M059J (cell line): ENCODE results near the gene ATAD2B. TPM values are rescaled to one million over a fixed set of nuclear protein-coding genes. Genes with fewer than 3 reads are reported as not detected.
"Not testable (repeated sequence)": the region's sequence is repeated elsewhere in the genome, so short reads cannot be mapped to it uniquely, and the experiment has no call there.

Source experiments
- DNase-seq: peaks from one replicate; pipeline ENCODE4 v3.0.0-alpha.2; 2012; ENCODE audit warnings: low read depth
- total RNA-seq: library from RNA; depleted of rRNA; stranded (reverse); fragments of >200 nt; shearing (Covaris generic); gene quantifications from 2 replicates; pipeline ENCODE4 v1.2.3, GENCODE V29; 2014

The ATAD2B gene
- total RNA-seq, 1 experiment from 2014 or later: 3.8 TPM

DNA sequence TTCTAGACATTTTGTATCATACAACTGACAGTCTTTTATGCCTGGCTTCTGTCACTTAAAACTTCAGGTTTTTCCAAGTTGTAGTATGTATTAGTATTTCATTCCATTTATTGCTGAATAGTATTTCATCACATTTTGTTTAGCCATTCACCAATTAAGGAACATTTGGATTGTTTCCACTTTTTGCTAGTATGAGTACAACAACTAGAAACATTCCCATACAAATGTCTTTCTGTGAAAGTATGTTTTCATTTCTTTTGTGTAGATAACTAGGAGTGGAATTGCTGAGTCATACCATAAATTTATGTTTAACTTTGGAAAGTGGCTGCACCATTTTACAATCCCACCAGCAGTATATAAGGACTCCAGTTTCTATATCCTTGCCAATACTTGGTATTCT lies 135.9 kb downstream of the ATAD2B start:
- peak; percentile 45 for DNase-seq

DNA sequence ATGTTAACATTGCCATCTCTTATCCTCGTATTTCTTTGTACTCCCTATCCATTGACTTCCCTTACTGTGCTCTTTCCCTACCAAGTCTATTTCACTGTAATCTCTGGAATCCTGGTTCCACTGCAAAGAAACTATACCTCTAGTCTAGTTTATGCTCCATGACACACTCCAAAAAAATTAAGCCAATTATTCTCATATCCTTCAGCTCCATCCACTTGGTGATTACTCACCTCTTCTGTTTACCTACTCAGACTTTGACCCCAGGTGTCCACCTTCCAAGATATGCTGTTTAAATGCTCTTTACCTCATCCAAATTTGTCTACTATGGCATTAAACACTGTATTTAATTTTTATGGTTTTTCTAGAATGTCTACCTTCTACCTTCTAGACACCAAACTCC lies 137.9 kb downstream of the ATAD2B start:
- DNase-seq: peak; percentile 15

DNA sequence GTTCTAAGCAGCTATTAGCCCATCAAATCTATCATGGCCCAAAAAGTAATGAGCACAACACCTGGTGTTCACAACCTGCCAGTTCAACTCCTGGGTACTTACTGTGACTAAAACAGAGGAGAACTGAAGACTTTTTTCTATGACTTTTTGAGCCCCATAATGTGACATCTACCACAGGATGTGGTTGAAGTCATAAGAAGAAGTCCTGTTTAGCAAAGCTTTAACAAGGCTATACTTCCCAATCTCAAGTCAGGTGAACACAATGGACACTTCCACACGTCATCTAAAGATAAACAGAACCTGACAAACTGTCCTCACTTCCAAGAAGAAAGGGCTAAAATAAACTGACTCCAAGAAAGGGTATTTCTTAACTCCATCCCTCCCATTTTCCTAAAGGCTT lies 138.8 kb downstream of the ATAD2B start:
- DNase-seq: peak; percentile 3

DNA sequence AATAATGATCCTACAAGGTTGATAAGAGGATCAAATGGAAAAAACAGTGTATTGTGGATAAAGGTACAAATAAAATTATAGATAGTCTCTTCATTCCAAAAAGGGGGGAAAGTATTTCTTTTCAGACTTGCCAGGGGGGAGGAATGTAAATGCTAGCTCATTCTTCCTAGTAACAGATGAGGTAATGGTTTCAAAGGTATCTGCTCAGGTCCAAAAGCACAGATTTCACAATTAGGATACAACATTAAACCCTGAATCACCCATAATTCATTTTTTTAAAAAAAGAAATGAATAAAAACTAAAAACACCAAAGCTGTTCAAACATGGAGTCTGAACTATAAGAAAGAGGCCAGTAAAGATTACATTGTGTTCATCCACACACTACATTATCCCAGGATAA lies 142.0 kb downstream of the ATAD2B start:
- no peak for DNase-seq

DNA sequence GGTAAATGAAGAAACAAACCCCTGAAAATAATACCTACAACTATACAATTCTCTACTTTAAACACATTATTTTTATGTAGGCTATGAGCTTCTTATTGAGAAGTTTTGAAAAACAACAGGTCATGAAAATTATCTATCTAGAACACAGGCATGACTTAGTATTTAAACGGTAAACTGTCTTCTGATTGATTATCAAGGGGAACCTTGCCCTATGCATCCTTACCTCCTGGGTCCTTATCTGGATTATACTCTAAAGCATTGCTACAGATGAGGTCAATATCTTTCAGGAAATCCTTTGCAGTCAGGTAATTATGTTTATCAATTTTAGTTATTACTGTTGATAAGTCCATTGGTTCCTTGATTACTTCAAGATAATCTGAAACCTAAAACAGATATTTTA lies 144.3 kb downstream of the ATAD2B start:
- no peak for DNase-seq

DNA sequence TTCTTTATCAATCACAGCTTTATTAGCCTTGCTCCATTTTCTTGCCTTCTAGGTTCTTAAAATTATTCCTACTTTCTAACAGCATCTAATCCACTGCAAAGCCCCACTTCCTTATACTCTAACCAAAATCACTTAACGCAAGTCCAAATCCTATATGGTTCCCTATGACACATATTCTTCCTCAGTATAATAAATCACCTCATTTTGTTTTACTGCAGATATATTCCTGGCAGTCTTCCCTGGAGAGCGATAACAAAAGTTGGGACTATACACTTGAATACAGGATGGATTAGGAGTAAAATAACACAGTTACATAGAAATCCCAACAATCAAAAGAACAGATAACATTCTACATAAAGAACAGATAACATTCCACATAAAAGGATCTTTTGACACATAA lies 144.8 kb downstream of the ATAD2B start:
- no peak for DNase-seq

DNA sequence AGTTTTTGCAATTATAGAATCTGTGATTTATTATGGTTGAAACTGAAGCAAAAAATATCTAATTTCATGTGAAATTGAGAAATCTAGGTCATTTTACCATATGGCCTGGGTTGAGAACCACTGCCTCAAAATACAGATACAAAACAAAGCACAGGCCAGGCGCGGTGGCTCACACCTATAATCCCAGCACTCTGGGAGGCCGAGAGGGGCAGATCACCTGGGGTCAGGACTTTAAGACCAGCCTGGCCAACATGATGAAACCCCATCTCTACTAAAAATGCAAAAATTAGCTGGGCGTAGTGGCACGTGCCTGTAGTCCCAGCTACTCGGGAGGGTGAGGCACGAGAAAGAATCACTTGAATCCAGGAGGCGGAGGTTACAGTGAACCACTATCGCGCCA lies 146.5 kb downstream of the ATAD2B start:
- DNase-seq: not testable (repeated sequence)

DNA sequence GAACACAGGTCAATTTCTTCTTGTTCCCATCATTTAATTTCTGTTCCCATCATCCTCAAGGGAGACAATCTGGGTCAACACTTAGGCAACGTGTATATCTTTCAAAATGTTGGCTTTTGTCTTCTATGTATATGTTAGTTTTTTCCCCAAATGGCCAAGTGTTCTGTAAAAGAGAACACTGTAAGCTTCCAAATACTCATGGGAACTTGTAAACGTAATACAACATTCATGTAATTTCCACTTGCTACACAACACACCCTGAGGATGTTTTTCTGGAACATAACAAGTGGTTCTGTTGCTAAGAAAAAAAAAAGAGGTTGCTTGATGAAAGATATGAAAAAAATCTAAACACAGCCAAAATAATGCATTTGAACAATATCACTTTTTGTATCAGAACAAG lies 149.1 kb downstream of the ATAD2B start:
- no peak for DNase-seq

DNA sequence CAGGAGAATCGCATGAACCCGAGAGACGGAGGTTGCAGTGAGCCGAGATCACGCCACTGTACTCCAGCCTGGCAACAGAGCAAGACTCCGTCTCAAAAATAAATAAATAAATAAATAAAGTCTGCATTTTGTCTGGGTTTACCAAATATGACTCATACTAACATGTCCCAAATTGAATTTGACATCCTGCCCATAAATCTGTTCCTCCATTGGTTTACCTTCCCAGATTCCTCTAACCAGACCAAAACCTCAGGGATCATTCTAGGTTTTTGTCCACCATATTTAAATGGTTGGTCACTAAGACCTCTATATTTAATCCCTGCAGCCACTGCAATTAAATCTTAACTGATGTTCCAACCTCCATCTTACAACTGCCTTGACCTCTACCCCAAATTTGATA lies 150.9 kb downstream of the ATAD2B start:
- DNase-seq: peak; percentile 21

DNA sequence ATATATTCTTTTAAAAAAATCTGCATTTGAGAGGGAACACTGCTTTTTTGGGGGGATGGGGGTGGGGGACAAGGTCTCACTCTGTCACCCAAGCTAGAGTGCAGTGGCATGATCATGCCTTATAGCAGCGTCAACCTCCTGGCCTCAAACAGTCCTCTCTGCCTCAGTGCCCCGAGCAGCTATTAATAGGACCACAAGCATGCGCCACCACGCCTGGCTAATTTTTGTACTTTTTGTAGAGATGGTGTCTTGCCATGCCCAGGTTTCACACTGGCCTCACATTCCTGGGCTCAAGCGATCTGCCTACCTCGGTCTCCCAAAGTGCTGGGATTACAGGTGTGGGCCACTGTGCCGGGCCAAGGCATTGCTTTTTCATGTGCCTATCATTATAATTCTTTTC lies 154.2 kb downstream of the ATAD2B start:
- DNase-seq: no peak

DNA sequence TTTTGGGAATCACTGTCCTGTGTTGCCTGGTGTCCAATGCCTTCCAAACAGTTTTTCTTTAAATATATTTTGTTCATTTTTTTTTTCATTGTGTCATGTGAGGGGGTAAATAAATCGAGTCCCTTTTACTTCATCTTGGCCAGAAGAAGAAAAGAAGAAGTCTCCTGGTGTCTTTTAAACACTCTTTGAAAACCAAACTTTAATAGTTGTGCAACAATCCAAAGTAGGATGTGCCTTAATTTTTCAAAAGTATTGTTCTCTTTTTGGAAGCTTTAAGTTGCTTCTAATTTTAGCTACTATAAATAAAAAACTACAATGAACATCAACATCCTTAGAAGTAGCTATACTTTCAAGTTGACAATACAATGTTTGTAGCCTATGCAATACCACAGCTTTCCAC lies 154.9 kb downstream of the ATAD2B start:
- DNase-seq: no peak

DNA sequence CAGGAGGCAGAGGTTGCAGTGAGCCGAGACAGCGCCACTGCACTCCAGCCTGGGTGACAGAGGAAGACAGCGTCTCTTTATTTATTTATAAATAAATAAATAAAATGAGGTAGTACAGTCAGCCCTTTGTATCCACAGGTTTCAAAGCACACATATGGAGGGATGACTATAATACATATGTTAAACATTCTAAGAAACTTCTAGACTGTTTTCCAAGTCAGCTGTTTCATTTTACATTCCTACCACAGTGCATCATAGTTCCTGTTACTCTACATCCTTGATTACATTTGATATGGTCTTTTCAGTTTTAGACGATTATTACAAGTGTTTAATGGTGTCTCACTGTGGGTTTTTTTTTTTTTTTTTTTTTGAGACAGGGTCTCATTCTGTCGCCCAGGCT lies 157.6 kb downstream of the ATAD2B start:
- no peak for DNase-seq

DNA sequence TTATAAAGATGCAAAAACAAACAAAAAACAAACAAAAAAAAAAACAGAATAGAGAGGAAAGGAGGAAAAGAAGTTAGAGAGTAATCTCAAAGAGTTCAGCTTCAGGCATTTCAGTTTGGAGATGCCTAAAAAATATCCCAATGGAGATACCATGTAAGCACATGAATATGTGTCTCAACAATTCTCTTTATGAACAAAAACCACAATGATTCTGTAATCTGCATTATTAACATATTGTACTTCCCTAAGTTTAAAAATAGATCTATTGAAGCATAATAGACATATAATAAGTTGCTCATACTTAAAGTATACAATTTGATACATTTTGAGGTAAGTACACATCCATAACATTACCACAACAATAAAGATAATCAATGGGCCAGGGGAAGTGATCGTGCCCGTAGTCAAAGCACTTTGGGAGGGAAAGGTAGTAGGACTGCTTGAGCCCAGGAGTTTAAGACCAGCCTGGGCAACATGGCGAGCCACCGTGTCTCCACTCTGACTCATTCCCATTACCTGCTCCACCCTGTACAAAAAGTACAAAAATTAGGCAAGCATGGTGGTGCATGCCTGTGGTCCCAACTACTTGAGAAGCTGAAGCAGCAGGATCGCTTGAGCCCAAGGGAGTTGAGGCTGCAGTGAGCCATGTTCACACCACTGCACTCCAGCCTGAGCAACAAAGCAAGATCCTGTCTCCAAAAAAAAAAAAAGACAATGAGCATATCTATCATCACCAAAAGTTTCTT lies 158.9 kb downstream of the ATAD2B start:
- no peak for DNase-seq

DNA sequence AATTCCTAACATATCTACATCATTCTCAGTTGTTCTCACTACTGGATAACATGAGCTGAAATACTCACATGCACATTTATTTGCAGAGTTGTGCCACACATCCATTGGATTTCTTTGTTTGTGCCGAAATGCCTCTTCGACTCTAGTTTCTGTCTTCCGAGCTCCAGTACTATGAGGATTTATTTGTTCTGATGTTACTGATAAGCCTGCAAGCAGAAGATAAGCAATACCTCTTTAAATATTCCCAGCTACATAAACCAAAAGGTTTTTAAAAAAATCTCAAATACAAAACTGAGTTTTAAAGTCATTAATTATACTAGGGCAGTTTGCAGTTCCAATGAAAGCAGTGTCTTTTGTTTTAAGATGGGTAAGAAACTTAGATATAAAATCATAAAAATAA lies 164.8 kb downstream of the ATAD2B start:
- no peak for DNase-seq

DNA sequence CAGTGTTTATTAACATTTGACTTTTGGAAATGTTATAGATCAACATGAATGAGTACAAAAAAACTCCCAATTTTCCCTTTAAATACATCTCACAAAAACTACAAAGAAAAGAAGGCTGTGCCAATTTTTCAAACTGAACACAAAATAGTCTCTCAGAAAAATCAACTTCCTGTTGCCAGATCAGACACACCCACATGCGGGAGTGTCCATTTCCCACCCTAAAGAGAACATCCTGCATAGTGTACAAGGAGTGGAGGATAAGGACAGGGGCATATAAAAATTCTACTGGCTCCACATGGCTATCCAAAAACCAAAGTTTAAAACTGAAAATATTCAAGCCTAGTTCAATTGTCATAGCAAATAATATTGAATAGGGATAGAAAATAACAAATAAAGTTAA lies 165.3 kb downstream of the ATAD2B start:
- no peak for DNase-seq

DNA sequence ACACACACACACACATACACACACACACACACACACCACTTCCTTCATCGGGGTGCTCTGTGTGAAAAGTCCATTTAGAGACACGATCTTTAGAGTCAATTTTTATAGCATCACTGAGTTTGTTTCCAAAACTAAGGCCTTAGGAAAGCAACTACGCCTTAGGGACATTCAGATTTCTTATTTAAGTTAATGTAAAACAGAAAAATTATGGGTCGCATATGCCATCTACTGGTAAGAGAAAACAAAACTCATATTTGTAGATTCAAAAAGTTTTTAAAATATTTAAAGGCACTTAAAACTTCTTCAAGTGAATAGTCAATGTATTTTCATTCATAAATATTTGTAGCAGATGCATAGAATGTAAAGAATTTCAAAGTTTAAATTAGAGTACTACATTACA lies 166.2 kb downstream of the ATAD2B start:
- peak; percentile 27 for DNase-seq

DNA sequence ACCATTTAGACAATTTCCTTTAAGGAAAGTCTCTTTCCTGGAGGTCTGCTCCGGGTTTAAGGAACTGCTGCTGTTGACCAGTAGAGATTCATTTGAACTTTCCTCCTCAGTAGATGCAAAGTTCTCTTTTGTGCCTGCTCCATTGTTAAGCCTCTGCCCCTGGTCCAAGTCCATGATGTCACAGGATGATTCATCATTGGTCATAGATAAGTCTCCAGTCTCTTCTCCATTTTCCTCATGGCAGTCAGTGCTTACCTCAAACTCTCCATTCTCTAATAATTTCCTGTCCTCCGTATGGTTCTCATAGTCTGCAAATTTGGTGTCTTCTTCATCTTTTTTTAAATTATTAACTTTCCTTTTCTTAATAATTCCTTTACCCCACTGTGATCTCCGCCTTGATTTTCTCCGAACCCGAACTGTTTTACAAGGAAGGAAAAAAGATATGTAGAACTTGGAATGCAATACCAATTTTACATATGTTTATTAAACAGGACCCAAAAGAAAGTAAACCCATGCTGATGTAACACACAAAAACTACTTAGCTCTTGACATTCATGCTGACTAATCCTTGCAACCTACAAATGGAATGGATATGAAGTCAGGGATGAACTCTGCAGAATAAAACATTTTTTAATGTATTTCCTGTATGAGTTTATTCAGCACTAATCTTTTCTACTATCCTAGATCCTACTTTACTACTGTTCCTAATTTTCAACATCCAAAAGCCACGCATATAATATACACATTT lies 169.1 kb downstream of the ATAD2B start:
- peak; percentile 82 for DNase-seq

DNA sequence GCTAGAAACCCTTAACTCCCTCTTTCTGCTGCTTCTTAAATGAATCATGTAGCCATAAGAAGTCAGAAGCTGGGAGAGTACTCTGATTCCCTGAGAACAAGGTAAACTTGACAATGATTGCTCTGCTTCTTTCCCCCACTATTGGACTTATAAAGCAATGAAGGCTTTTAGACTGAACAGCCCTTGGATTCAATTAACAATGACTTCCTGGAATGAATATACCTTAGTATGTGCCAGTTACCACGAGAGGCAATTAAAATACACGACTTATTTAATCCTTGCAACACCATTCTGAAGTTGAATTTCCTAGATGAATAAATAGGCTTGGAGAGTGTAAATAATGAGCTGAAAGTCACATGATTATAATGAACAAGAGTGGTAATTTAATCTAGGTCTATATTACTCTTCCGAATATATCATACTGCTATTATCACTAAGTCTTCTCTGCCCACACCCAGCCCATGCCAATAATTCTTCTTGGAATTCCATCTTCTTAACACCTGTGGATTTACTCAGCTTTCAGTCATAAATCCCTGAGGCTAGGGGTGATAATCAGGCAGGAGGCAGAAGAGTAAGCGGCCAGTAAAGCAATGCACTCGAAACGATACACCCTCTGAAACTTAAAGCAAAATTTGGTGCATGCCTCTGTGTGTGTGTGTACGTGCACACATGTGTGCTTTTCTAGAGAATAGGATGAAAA lies 170.2 kb downstream of the ATAD2B start:
- no peak for DNase-seq

DNA sequence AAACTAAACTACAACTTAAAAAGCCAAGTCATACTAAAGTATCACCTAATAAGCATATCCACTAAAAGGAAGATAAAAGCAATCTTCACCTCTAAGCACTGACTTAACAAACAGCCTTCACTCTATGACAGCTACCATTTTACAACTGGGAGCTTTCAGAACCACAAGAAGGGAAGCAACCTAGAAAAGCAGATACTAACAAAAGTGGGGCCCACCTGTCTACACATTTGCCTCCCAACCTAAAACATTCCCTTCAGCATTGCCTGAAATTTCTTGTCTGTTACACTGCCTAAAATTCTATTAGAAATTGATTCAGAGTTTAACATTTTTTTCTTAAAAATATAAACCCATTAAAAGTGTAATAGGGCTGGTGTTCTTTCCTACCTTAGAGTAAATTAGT lies 172.0 kb downstream of the ATAD2B start:
- DNase-seq: no peak

DNA sequence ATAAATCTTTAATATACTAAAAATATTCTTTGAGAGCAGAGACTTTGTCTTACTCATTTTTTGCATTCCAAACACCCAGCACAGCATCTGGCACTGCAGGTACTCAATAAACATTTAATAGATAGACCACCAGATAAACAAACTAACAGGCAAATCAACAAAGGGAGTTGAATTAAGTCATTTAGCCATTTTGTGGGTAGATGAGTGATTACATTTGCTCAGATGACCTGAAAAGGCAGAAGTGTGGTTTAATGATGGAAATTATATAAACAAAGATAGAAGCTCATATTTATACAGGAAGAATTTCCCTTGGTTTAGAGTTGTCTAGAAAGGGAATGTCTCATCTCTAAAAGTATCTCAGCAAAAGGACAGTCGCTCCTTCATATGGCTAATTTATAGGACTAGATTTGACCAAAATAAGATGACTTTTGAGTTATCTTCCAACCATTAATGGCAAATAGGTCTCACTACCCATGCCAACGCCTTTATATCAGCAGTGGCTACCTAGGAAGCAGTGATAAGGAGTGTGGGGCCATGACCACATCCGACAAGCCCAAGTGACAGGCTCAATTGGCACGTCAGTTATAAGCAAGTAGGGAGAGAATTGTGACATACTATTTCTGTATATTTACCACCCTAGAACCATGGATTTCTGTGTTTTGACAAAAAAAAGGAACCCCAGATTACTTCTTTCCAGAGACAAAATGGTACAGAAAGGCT lies 173.5 kb downstream of the ATAD2B start:
- DNase-seq: peak; percentile 64

DNA sequence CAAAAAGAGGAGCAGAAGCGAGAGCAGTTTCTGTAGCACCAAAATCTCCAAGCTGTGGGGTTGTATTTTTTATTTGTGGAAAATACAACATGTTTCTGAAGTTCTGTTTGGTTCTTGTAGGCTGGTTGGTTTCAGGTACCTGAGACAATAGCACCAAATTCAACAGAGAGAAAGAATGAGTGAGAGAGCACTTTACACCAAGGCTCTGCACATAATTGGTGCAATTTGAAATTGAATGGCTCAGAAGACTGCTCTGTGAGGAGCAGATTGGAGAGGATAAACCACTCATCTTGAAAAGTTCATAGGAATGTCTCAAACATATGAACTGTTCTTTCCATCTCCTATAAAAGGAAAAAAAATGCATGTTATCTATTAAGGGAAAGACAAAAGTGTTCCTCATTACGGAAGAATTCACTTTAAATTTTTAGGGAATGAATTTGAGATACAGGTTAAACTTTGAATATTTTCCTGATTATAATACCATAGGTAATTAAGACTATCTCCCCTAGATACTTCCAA lies 175.1 kb downstream of the ATAD2B start:
- DNase-seq: no peak
